GM21526 (cell line): ENCODE measurements around the gene UXS1.

ENCODE experiments used
- ATAC-seq: cut with Tn5 transposase; IDR thresholded peaks from one replicate; pipeline ENCODE4 v1.9.1; 2021; ENCODE audit warnings: moderate library complexity; ENCODE audit not compliant: unreplicated experiment, low FRiP score

UXS1 gene

DNA sequence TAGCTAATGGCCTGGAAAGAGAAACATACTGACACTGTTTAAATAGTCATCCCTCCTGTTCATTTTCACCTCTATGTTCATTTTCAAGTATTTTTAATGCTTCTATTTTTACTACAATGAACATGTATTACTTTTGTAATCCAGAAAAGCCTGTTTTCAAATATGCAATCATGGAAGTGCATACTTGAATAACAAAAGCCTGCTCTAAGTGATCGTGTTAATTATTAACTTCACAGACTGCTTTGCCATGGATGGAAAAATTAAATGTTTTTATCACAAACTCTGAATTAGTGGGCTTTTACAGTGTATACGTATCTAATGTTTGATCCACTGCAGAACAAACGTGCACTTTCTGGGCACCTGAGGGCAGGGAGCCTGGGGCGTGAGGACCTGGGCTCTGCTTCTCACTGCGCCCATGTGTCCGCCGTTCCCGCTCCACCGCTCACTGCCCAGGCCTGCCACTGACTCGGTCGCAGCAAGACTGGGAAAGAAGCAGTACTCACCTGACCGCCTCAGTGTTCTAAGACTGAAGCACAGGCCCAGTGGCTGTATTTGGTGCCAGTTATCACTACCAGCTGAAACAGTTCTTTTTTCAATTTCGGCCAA lies 80.6 kb downstream of the UXS1 start:
- ATAC-seq, result no peak

- no peak for ATAC-seq
These were observed 82.1 kb downstream of the UXS1 start for GRCh38 chr2:106111882-106112571.

DNA sequence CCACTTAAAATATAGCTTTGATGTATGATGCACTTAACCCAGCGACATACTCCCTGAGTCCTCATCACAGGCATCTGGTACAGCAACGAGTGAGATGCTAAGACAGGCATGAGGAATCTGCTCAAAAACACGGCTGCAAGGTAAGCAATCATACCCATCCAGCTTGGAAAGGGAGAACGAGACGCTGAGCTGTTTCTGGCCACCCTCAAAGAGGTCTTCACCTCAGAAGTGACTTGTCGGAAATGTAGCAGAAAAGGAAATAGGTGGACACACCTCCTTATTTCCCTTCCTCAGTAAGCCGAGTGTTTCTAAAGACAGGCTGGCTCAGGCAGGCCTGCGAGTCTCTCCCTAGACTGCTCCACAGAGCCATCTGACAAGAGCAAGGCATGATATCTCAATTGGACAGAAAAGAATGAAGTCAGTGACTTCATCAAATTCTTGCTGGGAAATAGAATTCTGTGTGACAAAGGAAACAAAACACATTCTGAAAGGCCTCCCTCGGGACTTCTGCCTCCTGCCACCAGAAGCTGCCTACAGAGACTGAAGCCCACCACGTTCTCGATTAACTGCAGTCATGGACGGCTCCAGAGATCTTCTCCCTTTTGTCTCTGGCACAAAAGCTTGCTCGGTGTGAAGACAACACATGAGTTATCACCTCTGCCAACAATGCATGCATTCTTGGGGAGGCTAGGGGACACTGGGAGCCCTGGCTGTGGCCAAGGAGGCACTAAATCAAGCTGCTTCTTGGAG lies 84.3 kb downstream of the UXS1 start:
- ATAC-seq, result no peak

DNA sequence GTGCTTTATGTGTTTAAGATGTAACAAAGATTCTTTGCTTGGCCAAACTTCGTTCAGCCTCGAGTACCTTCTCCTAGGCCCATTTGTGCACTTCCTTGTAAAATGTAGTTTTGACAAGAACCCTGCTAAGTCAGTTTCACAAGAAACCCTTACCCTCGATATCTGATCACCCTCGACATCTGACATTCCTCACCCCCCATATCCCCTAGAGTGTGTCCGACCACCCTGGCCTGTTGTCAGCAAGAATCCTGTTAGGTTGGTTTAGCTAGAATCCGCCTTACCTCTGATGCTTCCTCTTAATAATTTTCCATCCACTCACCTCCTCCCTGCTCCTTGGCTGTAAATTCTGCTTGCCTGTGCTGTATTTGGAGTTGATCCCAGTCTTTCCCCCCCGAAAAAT lies 85.3 kb downstream of the UXS1 start:
- ATAC-seq, result no peak

DNA sequence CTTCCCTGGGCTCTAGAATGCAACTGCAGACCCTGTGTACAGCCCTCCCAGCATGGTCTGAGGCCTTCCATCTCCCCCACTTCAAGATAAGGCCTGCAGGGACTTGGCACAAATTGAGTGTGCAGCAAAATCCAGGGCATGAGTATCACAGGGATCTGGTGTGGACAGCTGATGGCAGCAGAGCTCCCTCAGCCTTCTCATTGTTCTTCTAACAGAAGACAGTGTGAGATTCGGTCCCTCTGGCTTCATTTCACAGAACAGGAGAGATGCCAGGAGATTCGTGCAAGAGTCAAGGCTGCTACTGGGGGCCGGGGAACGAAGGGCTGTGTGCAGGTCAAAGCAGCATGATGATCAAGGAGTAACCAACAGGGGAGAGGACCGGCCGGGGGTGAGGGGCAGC lies 85.8 kb downstream of the UXS1 start:
- no peak for ATAC-seq

DNA sequence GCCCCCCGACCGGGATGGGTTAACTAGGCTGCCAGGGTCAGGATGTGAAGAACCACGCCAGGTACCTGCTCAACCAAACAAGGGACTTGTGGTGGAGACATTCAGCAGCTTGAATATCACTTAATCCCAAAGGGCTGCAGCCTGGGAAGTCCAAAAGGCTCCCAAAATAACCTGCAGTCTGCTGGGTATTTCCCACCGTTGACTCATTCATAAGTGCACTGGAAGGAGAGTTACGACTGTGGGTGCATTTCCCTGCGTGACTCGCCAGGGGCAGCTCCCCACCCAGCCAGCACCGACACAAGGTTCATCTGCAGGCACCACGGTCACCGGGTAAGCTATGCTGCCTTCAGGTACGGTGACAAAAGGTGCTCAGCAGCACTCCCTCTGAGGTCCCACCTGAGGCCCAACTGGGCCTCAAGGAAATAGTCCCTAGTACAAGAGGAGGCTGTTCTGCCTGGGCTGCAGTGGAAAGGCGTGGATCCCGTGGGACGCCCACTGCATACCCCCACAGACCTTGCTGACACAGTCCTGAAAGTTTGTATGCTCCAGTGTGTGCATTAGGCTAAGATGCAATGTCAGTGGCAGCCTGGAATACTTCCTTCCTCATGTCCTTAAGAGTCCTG lies 86.5 kb downstream of the UXS1 start:
- ATAC-seq, result no peak

DNA sequence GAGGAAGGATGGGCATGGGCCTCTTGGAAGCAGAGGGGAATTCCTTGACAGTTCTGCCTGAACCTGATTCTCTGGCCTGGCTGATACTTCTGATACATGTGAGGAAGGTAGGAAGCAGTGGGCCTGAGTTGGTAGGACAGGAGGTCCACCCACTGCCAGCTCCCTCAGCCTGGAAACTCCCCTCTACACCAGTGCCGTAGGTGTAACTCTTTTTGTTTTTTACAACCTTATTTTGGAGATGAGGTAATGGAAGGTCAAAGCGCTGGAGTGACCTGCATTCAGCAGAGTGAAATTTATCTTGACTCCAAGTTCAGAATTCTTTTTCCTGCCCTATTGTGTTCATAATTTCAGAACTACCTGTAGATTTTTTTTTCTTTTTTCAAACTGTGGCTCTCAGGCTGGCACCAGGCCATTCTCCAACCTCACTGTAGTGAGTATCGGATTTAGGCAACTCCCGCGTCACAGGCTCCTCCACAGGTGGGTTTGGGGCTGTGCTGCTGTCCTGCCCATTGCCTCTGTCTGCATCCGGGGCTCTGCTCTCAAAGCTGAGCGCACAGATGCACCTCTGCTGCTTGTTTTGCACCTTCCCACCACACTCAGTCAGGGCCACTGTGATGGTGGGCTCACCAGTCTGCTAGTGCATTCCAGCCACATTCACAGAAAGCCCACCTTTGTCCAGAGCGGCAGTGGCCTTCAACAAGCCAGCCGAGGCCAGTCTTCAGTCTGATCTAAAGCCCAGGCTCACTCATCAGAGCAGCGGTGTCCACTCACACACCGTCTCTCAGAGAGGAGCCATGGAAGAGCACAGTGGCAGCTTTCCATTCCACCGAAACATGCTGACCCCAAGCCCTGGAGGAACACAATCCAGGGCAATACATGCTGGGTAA lies 87.2 kb downstream of the UXS1 start:
- ATAC-seq, result no peak

- no peak for ATAC-seq
These were observed 88.8 kb downstream of the UXS1 start for GRCh38 chr2:106105151-106105922.

- no peak for ATAC-seq
These were observed 89.6 kb downstream of the UXS1 start for GRCh38 chr2:106104332-106105062.

- no peak for ATAC-seq
These were observed 94.4 kb downstream of the UXS1 start for GRCh38 chr2:106099691-106100090.

- no peak for ATAC-seq
These were observed 95.4 kb downstream of the UXS1 start for GRCh38 chr2:106098664-106099063.

GRCh38 chr2:106098081-106098480 lies 96.0 kb downstream of the UXS1 start:
- ATAC-seq, result no peak

DNA sequence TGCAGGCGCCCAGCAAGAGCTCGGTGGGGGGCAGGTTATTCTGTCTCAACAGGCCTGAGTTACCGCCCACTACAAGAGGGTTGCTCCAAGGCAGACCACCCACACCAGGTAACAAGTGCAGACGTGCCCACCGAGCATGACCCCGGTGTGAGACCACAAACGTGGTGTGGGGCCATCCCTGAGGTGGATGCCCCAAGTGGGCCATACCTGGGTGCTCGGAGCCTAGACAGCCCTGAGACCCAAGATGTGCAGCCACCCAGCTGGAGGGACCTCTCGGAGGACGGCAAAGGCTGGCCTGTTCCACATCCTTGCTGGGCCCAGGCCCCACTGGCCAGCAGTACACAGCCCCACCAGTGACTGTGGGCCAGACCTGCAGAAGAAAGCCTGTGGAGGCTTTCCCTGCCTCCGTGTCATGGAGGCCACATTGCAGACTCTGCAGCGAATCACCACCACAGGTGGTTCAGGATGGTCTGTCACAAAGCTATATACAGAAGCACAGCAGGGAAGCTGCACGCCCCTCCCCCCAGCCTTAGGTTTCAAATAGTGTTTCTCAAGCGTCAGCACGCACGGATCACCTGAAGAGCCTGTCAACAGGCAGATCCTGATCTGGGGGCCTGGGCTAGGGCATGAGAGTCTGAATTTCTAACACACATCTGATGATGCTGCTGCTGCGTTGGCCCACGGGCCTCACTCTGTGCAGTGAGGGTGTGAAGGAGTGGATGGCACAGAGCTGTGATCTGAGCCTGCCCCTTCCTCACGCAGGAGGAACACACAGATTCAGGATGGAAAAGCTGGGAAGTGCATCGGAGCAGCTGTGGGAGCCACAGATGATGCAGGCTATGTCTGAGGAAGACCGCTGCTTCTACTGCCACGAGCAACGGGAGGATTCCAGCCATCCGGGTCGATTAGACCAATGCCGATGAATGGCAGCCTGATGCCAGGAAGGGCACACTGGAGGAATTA lies 96.8 kb downstream of the UXS1 start:
- ATAC-seq, result no peak

- ATAC-seq, result no peak
These were observed 97.6 kb downstream of the UXS1 start for GRCh38 chr2:106096299-106097037.

DNA sequence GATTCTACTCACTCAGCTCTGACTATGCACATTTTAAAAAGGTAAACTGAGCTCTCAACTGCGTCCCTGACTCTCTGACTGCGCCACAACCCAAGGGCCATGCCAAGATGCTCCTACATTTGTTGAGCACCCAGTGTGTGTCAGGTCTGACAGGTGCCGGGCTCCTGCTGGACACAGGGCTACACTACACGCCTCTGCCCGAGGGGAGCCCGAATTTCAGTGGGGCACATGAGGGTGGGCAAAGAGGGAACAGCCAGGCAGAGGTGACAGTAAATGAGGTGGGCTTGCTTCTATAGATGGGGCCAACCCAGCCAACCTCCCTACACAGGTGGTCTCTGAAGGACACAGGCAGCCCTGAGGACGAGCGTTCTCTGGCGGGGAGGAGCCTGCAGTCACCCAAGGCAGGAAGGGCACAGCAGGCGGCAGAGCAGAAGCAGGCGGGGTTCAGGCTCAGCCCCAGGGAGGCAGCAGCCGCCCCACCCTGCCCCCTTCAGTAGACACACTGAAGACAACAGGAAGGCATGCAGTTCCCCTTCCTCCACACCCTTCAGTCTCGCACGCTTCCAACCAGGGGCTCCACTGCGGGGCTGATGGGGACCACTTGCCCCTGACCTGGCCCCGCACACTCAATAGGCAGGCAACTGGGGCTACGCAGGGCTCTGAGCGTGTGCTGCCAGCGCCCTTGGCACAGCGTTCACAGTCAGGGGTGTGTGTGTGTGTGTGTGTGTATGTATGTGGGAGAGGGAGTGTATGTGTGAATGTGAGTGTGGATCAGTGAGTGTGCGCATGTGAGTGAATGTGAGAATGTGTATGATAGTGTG lies 98.4 kb downstream of the UXS1 start:
- no peak for ATAC-seq

DNA sequence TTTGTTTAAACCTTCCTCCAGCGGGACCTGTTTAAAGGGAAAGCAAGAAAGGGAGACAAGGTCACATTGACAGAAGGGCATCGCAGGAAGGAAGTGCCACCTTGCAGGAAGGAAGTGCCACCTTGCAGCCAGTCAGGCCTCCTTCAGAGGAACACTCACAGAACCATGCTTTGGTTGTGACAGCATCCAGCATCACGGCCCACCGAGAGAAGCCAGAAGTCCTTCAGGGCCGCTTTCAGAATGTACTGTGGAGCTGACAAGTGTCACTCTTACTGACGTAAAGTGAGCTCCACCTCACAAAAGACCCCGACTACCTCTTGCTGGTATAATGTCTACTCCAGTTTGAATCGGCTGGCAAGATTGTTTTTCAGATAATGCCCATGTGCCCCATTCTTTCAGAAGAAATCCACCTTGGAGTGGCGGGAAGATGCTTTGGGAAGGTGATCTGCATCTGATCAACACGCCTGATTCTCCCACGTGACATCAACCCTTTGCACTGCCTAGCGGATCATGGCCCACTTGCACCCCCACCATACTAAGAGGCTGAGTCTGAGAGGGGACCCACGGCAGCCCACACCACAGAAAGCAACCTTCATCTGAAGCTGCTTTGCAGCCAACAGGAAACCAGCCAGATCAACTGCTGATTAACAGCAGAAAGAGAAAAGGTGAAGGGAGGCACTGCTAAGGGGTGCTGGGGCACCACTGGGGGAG lies 99.8 kb downstream of the UXS1 start:
- no peak for ATAC-seq
